SKM-1 (cell line): ENCODE measurements around the gene HERPUD2.
"Not testable (repeated sequence)": the region's sequence is repeated elsewhere in the genome, so short reads cannot be mapped to it uniquely, and the experiment has no call there.

Experiments used
- DNase-seq: peaks from one replicate; lab custom pipeline; 2025; ENCODE audit not compliant: unreplicated experiment; lab: John Stamatoyannopoulos, UW

HERPUD2 gene

GRCh38 chr7:35680403-35681013, 14.4 kb downstream of the HERPUD2 start:
- DNase-seq: no peak

GRCh38 chr7:35677582-35678356, 17.2 kb downstream of the HERPUD2 start:
- DNase-seq: no peak

- DNase-seq: no peak
These were observed 18.7 kb downstream of the HERPUD2 start for GRCh38 chr7:35676211-35676610.

DNA sequence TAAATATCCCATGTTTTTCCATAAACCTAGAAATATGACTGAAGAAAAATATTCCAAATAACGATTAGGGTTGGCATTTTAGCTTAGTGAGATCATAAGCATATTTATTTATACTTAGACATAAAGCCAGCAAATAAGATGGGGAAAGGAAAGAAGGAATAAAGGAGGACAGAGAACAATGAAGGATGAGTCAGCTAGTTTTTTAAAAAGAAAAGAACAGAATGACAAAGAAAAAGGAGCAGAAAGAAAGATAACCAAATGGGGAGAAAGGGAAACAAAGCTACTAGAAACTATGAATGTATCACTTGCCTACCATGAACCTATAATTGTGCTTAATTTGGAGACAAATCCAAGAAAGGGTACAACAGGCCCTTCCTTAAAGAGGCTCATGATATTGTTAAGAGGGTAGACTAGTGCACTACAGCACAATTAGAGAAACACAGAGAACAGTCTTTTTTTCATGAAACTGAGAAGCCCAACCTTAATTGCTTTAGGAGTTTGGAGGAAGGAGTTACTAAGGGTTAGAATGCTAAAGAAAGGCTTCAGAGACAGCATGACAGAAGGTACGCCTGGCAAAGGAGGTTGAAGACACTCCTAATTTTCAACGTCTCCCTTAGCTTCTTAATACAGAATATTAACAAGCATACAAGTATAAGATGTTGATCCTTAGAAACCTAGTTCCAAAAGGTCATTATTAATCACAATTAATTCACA, 23.9 kb downstream of the HERPUD2 start:
- DNase-seq: no peak

GRCh38 chr7:35660411-35660810, 34.5 kb downstream of the HERPUD2 start:
- not testable (repeated sequence) for DNase-seq

DNA sequence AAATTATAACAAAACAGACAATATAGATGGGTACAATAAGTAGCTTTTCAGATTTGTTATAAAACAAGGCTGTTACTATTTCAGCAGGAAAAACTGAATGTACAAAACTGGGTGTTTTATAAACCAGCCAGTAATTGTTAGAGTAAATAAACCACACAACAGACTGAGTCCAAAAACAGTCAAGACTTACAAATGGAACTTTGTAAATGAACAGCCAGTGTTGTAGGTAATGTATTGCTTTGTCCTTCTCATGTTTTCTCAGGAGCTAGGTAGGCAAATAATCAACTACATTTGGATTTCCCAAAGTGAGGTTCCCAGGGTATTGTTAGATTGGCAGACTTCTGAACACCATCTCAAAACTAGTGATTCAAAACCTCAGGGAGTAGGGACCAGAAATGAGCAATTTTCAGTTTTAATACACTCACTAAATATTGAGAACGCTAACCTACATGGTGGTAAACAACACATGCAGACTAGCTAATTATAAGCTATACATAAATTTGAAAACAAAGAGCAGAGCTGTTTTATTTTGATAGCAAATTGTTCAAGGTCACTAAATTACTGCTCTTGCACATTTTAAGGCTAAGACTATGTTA, 36.2 kb downstream of the HERPUD2 start:
- no peak for DNase-seq

GRCh38 chr7:35657125-35657524, 37.8 kb downstream of the HERPUD2 start:
- DNase-seq: no peak

DNA sequence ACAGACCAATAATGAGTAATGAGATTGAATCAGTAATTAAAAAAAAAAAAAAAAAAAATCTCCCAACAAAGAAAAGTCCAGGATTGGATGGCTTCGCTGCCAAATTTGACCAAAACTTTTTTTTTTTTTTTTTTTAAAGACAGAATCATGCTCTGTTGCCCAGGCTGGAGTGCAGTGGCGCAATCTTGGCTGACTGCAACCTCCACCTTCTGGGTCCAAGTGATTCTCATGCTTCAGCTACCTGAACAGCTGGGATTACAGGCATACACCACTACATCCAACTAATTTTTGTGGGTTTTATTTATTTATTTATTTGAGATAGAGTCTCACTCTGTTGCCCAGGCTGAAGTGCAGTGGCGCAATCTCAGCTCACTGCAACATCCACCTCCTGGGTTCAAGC, 40.4 kb downstream of the HERPUD2 start:
- DNase-seq: not testable (repeated sequence)

- DNase-seq: no peak
These were observed 42.8 kb downstream of the HERPUD2 start for GRCh38 chr7:35652124-35652523.

GRCh38 chr7:35650751-35651150, 44.2 kb downstream of the HERPUD2 start:
- DNase-seq: no peak

- no peak for DNase-seq
These were observed 45.2 kb downstream of the HERPUD2 start for GRCh38 chr7:35649711-35650110.

DNA sequence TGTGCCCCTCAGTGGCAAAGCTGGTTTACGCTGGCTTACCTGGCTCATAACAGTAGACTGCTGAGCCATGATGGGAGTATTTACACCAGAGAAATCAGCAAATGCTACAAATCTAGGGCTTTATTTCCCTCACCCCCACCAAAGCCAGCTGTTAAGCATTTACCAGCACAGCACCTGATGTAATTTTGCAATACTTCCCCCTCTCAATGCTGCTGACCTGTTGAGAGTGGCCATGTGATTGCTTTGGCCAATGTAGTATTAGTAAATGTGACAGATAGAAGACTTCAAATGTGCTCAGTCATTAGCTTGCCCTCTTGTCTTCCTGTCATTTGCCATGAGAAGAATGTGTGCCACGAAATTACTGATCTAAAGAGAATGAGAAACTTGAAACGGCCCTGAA, 46.6 kb downstream of the HERPUD2 start:
- DNase-seq: no peak

DNA sequence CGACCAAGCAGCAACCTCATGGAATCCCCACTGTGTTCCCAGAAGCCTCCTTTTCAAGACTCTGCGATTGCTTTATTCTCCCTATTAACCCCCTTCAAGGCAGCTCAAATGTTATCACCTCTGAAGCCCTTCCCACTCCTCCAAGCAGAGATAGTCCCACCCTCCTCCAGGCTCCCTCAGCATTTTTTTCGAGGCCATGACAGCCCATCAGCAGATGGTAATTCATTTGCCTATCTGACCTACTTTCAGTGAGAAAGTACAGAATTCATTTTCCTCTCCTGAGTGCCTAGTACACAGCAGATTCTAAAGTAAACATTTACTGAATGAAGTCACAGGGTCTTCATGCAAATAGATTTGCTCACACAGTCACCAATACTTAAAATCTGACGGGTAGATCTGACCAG, 47.8 kb downstream of the HERPUD2 start:
- no peak for DNase-seq

DNA sequence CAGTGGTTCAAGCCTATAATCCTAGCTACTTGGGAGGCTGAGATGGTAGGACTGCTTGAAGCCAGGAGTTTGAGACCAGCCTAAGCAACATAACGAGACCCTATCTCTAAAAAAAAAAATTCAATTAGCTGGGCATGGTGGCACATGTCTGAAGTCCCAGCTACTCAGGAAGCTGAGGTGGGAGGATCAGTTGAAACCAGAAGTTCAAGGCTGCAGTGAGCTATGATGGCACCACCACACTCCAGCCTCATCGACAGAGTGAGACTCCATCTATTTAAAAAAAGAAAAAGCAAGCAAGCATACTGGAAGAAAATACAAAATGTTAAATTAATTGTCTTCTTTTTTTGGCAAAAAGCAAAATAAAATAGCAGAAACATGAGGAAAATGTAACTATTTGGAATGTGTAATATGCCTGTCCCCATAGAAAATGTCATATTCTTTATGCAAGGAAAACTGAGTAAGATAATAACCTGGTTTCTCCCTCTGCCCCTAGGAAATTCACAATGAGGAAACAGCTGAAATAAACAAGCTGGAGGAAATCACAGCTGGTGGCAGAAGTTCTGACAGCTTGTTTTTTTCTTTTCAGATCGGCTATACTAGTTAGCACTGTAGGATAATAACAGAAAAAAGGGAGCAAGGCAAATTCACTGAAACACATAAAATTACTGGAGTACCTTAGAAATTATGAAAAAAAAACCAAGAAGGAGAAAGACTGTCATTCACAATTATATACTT, 48.5 kb downstream of the HERPUD2 start:
- DNase-seq: no peak

DNA sequence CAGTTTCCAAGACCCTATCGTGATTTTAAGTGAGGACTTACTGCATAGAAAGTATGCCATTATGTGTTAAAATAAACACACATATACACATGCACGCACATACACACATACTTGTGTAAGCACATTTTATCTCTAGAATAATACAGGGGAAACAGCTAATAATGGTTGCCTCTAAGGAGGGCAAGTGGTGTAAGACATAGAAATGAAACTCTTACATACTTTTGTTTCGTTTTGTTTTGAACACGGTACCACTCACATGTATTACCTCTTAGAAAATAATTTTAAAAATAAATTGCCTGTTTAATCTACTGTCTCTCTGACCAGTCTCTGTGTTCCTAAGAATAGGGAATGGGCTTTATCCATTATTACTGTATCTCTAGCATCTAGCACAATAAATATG, 49.2 kb downstream of the HERPUD2 start:
- DNase-seq: no peak

DNA sequence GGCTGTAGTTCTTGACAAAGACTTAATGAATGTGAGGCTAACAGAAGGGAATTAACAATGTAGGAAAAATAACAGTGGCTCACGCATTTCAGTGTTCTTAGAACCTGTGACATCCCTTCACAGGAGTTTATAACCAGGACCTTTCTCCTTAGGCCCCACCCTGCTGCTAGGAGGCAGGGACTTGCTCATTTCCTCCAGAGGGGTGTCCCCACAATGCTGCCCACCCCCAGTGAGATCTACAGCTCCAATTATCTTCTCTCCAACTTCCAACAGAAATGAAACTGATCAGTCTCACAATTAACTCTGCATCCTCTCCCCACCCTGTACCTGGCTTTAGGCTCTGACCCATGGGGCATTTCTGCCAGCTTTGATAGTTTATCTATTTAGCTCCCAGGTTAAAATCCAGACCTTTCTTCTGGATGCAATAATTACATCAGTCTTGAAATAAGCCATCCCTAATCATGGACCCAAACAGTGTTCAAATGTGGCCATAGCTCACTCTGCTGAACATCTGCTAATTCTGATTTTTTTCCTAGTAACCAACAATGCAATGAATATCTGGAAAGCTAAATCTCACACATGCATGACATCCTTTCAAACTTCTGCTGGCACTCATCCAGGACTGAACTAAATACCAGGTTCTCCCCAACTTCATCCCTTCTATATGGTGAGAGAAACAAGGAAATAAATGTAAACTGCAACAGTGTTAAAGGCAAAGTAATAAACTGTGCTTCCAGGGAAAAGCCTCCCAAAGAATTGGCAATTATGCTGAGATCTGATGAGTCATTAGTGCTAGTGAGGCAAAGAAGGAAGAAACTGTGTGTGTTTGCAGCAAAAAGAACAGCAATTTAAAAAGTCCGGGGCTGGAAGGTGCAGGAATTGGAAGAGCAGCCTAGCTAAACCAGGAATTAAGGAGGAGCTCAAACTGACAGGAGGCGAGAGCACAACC, 64.6 kb downstream of the HERPUD2 start:
- DNase-seq: no peak

- DNase-seq: peak; percentile 44
These were observed 70.4 kb downstream of the HERPUD2 start for GRCh38 chr7:35624299-35625186.

DNA sequence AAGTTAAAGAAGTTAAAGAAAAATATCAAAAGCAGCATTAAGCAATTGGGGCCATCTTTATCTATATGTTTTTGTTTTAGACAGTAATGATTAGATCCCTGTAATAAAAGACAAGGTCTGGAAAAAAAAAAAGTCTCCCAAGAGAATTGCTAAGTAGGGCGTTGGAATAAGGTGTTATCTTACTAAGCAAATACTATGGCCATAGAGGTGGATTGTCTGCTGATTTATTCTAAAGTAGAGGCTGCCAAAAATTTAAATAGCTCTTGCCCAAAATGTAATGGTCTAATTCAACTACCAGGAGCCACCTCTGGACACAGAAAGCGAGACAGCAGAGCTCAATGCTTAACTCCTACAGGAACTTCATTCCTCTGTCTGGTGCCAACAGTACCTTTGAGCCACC, 71.6 kb downstream of the HERPUD2 start:
- DNase-seq: no peak

DNA sequence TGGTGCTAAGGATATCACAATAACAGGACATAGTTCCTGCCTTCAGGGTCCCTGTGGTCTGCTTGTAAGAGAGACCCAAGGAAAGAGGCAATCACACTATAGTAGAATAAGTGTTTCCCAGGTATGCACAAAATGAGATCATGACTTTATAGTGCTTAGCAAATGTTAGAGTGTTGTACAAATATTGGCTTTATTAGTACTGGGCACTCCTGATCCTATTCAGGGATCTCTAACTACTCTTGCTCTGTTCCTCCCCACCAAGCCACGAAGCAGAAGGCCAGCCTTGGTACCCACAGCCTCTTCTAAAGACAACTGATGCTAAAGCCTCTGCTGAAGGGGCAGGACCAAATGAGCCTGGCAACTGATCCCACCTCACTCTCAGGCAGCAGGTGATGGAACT, 75.1 kb downstream of the HERPUD2 start:
- no peak for DNase-seq
